ENCODE measurements around the gene SAT1. TPM values are rescaled to one million over a fixed set of nuclear protein-coding genes. Genes with fewer than 3 reads are reported as not detected.

The SAT1 gene
- total RNA-seq (148 TPM in 2 replicates), polyA plus RNA-seq (118 and 151 TPM in 2 replicates), polyA minus RNA-seq (ENCODE audit: low replicate concordance) (7.4 and 17.1 TPM in 2 replicates)
- 68.5 and 99.8 TPM in 2 replicates for polyA plus RNA-seq (2012)

GRCh38 chrX:23782863-23783588 is at the start of gene SAT1:
TSS of gene SAT1 (plus strand) at chrX:23783173. CDS start at chrX:23783352, 179 bp downstream.
- DNase-seq (ENCODE audit: low read depth in 2 of 2) = peak; percentile 90 to 94
- peak within 1 kb of the TSS; percentile 49 for H2AFZ ChIP-seq (ENCODE audit: low read length)

GRCh38 chrX:23736030-23736429 is 46.9 kb upstream of the SAT1 start:
- Histone ChIP-seq H3K36me3 (ENCODE audit: control insufficient read depth, insufficient read depth, low read length) (no peaks in the 10 kb centered on the region), H3K4me3 (replicated peaks in 1 of 4; ENCODE audit: control extremely low read depth in 1 of 4, insufficient read depth in 1 of 4, low read depth in 3 of 4, low read length in 4 of 4) (no peak overlapping the region), H3K79me2 (ENCODE audit: control insufficient read depth, insufficient read depth, low read length) (peaks cover 56% of the 10 kb centered on the region), H4K20me1 (ENCODE audit: control insufficient read depth, extremely low read depth, insufficient read depth, low read length) (peaks cover 2% of the 10 kb centered on the region), H3K4me1 (ENCODE audit: control insufficient read depth, extremely low read depth, insufficient read depth, low read length) (no peaks in the 10 kb centered on the region), H3K4me2 (ENCODE audit: extremely low read depth, insufficient read depth, low read length) (no peak overlapping the region), H3K27ac (ENCODE audit: insufficient read depth, low read length) (no peak overlapping the region), H3K27me3 (ENCODE audit: control insufficient read depth, insufficient read depth, low read length) (no peaks in the 10 kb centered on the region), H3K9ac (ENCODE audit: insufficient read depth, low read length) (no peak overlapping the region), H3K9me3 (ENCODE audit: control insufficient read depth, insufficient read depth, low read depth, low read length) (no peaks in the 10 kb centered on the region), H2AFZ (ENCODE audit: low read length) (no peak overlapping the region)
- TF ChIP-seq, protein P1, sequence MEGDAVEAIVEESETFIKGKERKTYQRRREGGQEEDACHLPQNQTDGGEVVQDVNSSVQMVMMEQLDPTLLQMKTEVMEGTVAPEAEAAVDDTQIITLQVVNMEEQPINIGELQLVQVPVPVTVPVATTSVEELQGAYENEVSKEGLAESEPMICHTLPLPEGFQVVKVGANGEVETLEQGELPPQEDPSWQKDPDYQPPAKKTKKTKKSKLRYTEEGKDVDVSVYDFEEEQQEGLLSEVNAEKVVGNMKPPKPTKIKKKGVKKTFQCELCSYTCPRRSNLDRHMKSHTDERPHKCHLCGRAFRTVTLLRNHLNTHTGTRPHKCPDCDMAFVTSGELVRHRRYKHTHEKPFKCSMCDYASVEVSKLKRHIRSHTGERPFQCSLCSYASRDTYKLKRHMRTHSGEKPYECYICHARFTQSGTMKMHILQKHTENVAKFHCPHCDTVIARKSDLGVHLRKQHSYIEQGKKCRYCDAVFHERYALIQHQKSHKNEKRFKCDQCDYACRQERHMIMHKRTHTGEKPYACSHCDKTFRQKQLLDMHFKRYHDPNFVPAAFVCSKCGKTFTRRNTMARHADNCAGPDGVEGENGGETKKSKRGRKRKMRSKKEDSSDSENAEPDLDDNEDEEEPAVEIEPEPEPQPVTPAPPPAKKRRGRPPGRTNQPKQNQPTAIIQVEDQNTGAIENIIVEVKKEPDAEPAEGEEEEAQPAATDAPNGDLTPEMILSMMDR (conservative IDR thresholded peaks at IDR 0.05 in 1 of 2, IDR thresholded peaks at IDR 0.05 in 1 of 2; ENCODE audit: low read depth in 1 of 2, low read length in 2 of 2) = no peak
- no peak for DNase-seq (ENCODE audit: low read depth in 2 of 2)

More at GRCh38 chrX:23782863-23783588, at the start of gene SAT1:
- Histone ChIP-seq H3K36me3 (ENCODE audit: control insufficient read depth, insufficient read depth, low read length) (no peaks in the 10 kb centered on the region), H3K9me3 (ENCODE audit: control insufficient read depth, insufficient read depth, low read depth, low read length) (no peaks in the 10 kb centered on the region), H3K79me2 (ENCODE audit: control insufficient read depth, insufficient read depth, low read length) (no peaks in the 10 kb centered on the region), H3K4me1 (ENCODE audit: control insufficient read depth, extremely low read depth, insufficient read depth, low read length) (no peaks in the 10 kb centered on the region), H4K20me1 (ENCODE audit: control insufficient read depth, extremely low read depth, insufficient read depth, low read length) (no peaks in the 10 kb centered on the region), H3K4me3 (replicated peaks in 1 of 4; ENCODE audit: control extremely low read depth in 1 of 4, insufficient read depth in 1 of 4, low read depth in 3 of 4, low read length in 4 of 4) (peak within 1 kb of the TSS; percentile 44 to 87 (median 70)), H3K27me3 (ENCODE audit: control insufficient read depth, insufficient read depth, low read length) (no peaks in the 10 kb centered on the region), H3K27ac (ENCODE audit: insufficient read depth, low read length) (peak within 1 kb of the TSS; percentile 92), H3K9ac (ENCODE audit: insufficient read depth, low read length) (peak within 1 kb of the TSS; percentile 66), H3K4me2 (ENCODE audit: extremely low read depth, insufficient read depth, low read length) (peak within 1 kb of the TSS; percentile 71)
- TF ChIP-seq, protein P1 (conservative IDR thresholded peaks at IDR 0.05 in 1 of 2, IDR thresholded peaks at IDR 0.05 in 1 of 2; ENCODE audit: low read depth in 1 of 2, low read length in 2 of 2) = peak; percentile 54 to 64
- no peak for TF ChIP-seq EZH2 (IDR thresholded peaks at IDR 0.05; ENCODE audit: low read length, missing control alignments)

DNA sequence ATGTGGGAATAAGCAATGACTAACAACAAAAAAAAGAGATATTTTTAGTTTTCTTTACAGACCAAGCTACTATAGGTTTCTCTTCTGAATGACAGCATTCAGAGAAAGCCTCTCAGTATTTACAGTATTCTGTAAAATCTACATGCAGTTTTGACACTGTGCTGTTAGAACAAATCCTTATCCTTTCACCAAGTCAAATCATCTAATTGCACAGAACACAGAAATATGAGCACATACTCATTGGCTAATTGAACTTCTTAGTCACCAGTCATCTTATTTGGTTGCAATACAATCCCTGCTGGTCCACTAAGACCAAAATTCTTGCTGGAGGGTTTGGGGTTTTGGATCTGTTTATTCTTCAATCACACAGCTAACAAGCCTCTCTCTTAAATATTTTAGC is 45.6 kb upstream of the SAT1 start:
- Histone ChIP-seq H3K36me3 (ENCODE audit: control insufficient read depth, insufficient read depth, low read length) (no peaks in the 10 kb centered on the region), H4K20me1 (ENCODE audit: control insufficient read depth, extremely low read depth, insufficient read depth, low read length) (peaks cover 2% of the 10 kb centered on the region), H3K4me1 (ENCODE audit: control insufficient read depth, extremely low read depth, insufficient read depth, low read length) (no peaks in the 10 kb centered on the region), H3K79me2 (ENCODE audit: control insufficient read depth, insufficient read depth, low read length) (peaks cover 67% of the 10 kb centered on the region), H2AFZ (ENCODE audit: low read length) (no peak overlapping the region), H3K27me3 (ENCODE audit: control insufficient read depth, insufficient read depth, low read length) (no peaks in the 10 kb centered on the region), H3K27ac (ENCODE audit: insufficient read depth, low read length) (no peak overlapping the region), H3K9ac (ENCODE audit: insufficient read depth, low read length) (no peak overlapping the region), H3K4me2 (ENCODE audit: extremely low read depth, insufficient read depth, low read length) (no peak overlapping the region), H3K4me3 (replicated peaks in 1 of 4; ENCODE audit: control extremely low read depth in 1 of 4, insufficient read depth in 1 of 4, low read depth in 3 of 4, low read length in 4 of 4) (no peak overlapping the region), H3K9me3 (ENCODE audit: control insufficient read depth, insufficient read depth, low read depth, low read length) (no peaks in the 10 kb centered on the region)
- peak; percentile 12 to 33 for DNase-seq (ENCODE audit: low read depth in 2 of 2)
- TF ChIP-seq, protein P1 (conservative IDR thresholded peaks at IDR 0.05 in 1 of 2, IDR thresholded peaks at IDR 0.05 in 1 of 2; ENCODE audit: low read depth in 1 of 2, low read length in 2 of 2) = no peak
- TF ChIP-seq EZH2 (IDR thresholded peaks at IDR 0.05; ENCODE audit: low read length, missing control alignments) = no peak

Data from fibroblast of lung (primary cell).